Measurements from ENCODE around the gene MAP6. TPM values are rescaled to one million over a fixed set of nuclear protein-coding genes. Genes with fewer than 3 reads are reported as not detected.

Gene MAP6
- total RNA-seq, 1 experiment from 2014 or later = not detected

DNA sequence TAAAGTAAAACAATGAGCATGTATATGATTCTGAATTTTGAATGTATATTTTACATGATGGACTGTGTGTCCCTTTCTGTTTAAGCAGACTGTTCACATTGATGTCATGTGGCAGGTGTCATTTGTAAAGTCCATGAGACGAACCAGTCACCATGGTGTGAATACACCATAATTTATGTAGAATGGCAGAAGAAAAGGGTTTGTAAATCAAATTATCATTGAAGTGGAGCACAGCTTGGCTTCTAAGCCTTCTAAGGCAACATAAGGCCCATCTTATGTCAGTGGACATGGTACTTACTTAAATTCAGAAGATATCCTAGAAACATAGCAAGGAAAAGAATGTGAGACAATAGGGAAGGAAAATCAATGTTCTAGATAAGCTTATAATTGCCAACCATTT is 4.4 kb downstream of the MAP6 start:
- ATAC-seq (no peak), DNase-seq (ENCODE audit: low read depth, low spot score) (no peak)
- H2AFZ ChIP-seq (ENCODE audit: low read depth, low read length, poor library complexity, severe bottlenecking) = no peak overlapping the region
- ChIA-PET POLR2A (no interaction called here), RAD21 (ENCODE audit: low non-redundant PET in 1 of 2, low total read pairs in 2 of 2, uncharacterized antibody in 2 of 2, unreplicated experiment in 2 of 2) (no interaction called here), CTCF (no interaction called here)
- intact Hi-C loops (cut with micrococcal nuclease) = no loop called here
- no peaks in the 10 kb centered on the region for H3K79me2 ChIP-seq (ENCODE audit: insufficient read depth, low read length)
- H3K9ac ChIP-seq (ENCODE audit: low read length) = no peak overlapping the region
- H3K36me3 ChIP-seq (ENCODE audit: control insufficient read depth in 1 of 2, insufficient read depth in 2 of 2, low read length in 2 of 2) = no peaks in the 10 kb centered on the region
- no peak overlapping the region for H3K27ac ChIP-seq (ENCODE audit: low read depth, low read length)
- no peaks in the 10 kb centered on the region for H3K27me3 ChIP-seq (ENCODE audit: insufficient read depth, low read length)
- H3K4me2 ChIP-seq (ENCODE audit: low read length) = no peak overlapping the region
- 0 out of 4 replicates have a peak, but pooled peaks cover 0 to 3% of the 10 kb centered on the region in 2 experiments for H3K4me1 ChIP-seq (ENCODE audit: control insufficient read depth in 1 of 2, insufficient read depth in 2 of 2, low read length in 2 of 2)
- BruUV-seq (replicated peaks) = no TSS peak
- H3K9me3 ChIP-seq (ENCODE audit: control insufficient read depth in 1 of 2, insufficient read depth in 1 of 2, low read depth in 1 of 2, low read length in 2 of 2) = no peaks in the 10 kb centered on the region
- TF ChIP-seq RAD21 (IDR thresholded peaks at IDR 0.05; ENCODE audit: low read depth) (no peak), EGR1 (IDR thresholded peaks at IDR 0.05; ENCODE audit: low read depth) (no peak), POLR2A (IDR thresholded peaks at IDR 0.05; ENCODE audit: borderline replicate concordance, extremely low read depth, insufficient read depth, insufficient read length) (no peak), EZH2 (IDR thresholded peaks at IDR 0.05) (no peak), POLR2AphosphoS5 (IDR thresholded peaks at IDR 0.05; ENCODE audit: low read depth, low read length) (no peak), ELF1 (IDR thresholded peaks at IDR 0.05; ENCODE audit: borderline replicate concordance, low read depth) (no peak), CBX3 (IDR thresholded peaks at IDR 0.05; ENCODE audit: low read depth) (no peak), ZNF274 (IDR thresholded peaks at IDR 0.05; ENCODE audit: low read depth, low read length) (no peak), EZH2phosphoT487 (IDR thresholded peaks at IDR 0.05; ENCODE audit: borderline replicate concordance) (no peak), YY1 (IDR thresholded peaks at IDR 0.05; ENCODE audit: extremely low read depth, insufficient replicate concordance, low read depth, low read length) (no peak), TCF7L2 (IDR thresholded peaks at IDR 0.05; ENCODE audit: borderline replicate concordance, extremely low read depth, insufficient read depth, insufficient read length) (no peak), CTCF (IDR thresholded peaks at IDR 0.05 in 2 of 3, conservative IDR thresholded peaks at IDR 0.05 in 1 of 3; ENCODE audit: borderline replicate concordance in 1 of 3, insufficient read depth in 1 of 3, low read depth in 2 of 3, low read length in 2 of 3) (no peak), CEBPB (IDR thresholded peaks at IDR 0.05; ENCODE audit: low read depth) (no peak), ZFX (IDR thresholded peaks at IDR 0.05) (no peak), MAX (IDR thresholded peaks at IDR 0.05) (no peak), REST (IDR thresholded peaks at IDR 0.05; ENCODE audit: low read depth) (no peak)
- TF ChIP-seq, protein P1, sequence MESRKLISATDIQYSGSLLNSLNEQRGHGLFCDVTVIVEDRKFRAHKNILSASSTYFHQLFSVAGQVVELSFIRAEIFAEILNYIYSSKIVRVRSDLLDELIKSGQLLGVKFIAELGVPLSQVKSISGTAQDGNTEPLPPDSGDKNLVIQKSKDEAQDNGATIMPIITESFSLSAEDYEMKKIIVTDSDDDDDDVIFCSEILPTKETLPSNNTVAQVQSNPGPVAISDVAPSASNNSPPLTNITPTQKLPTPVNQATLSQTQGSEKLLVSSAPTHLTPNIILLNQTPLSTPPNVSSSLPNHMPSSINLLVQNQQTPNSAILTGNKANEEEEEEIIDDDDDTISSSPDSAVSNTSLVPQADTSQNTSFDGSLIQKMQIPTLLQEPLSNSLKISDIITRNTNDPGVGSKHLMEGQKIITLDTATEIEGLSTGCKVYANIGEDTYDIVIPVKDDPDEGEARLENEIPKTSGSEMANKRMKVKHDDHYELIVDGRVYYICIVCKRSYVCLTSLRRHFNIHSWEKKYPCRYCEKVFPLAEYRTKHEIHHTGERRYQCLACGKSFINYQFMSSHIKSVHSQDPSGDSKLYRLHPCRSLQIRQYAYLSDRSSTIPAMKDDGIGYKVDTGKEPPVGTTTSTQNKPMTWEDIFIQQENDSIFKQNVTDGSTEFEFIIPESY (IDR thresholded peaks at IDR 0.05; ENCODE audit: extremely low read depth, insufficient replicate concordance, low read length) = no peak
- TF ChIP-seq, protein P2, sequence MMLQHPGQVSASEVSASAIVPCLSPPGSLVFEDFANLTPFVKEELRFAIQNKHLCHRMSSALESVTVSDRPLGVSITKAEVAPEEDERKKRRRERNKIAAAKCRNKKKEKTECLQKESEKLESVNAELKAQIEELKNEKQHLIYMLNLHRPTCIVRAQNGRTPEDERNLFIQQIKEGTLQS (IDR thresholded peaks at IDR 0.05) = no peak
- no peak overlapping the region for H3K4me3 ChIP-seq (replicated peaks in 1 of 2; ENCODE audit: low read depth in 1 of 2, low read length in 2 of 2)
- H3K9me2 ChIP-seq (ENCODE audit: insufficient read depth) = no peaks in the 10 kb centered on the region
- no peaks in the 10 kb centered on the region for H4K20me1 ChIP-seq (ENCODE audit: insufficient read depth)
